Neuronal stem cell (in vitro differentiated cells): ENCODE measurements around the gene BCAN.

Experiments
- DNase-seq: peaks from one replicate; pipeline ENCODE4 v3.0.0-alpha.2; 2013; ENCODE audit warnings: low spot score
- H2AFZ ChIP-seq: one replicate; pipeline ENCODE4 v1.6.1; 2013; ENCODE audit warnings: mild to moderate bottlenecking, low read length, inconsistent platforms
- H2AK5ac ChIP-seq: 2 replicates; pipeline ENCODE4 v1.6.1; 2013; ENCODE audit warnings: low read depth, mild to moderate bottlenecking, inconsistent platforms, low read length, moderate library complexity, mixed read lengths
- H2BK120ac ChIP-seq: 2 replicates; pipeline ENCODE4 v1.6.1; 2013; ENCODE audit warnings: low read depth, mild to moderate bottlenecking, inconsistent platforms, low read length, moderate library complexity, mixed read lengths
- H2BK12ac ChIP-seq: one replicate; pipeline ENCODE4 v1.6.1; 2013; ENCODE audit warnings: low read length, inconsistent platforms
- H2BK15ac ChIP-seq: 2 replicates; pipeline ENCODE4 v1.6.1; 2013; ENCODE audit warnings: mild to moderate bottlenecking, low read length, inconsistent platforms, mixed read lengths
- H2BK5ac ChIP-seq: one replicate; pipeline ENCODE4 v1.6.1; 2013; ENCODE audit warnings: inconsistent platforms, mild to moderate bottlenecking, low read length, moderate library complexity
- H3K14ac ChIP-seq: one replicate; pipeline ENCODE4 v1.6.1; 2013; ENCODE audit warnings: low read length, inconsistent platforms
- H3K18ac ChIP-seq: 2 replicates; pipeline ENCODE4 v1.6.1; 2013; ENCODE audit warnings: low read length, inconsistent platforms
- H3K23ac ChIP-seq: 2 replicates; pipeline ENCODE4 v1.6.1; 2013; ENCODE audit warnings: low read depth, mild to moderate bottlenecking, mixed read lengths, low read length, inconsistent platforms; ENCODE audit not compliant: poor library complexity
- H3K27ac ChIP-seq: replicated peaks from 3 replicates; pipeline ENCODE4 v1.5.1; 2013; ENCODE audit warnings: low read length, inconsistent platforms
- H3K27me3 ChIP-seq, 3 experiments: 2 replicates each; pipeline ENCODE4 v1.6.1; 2013; ENCODE audit warnings: low read length in 3 of 3, mild to moderate bottlenecking in 2 of 3, inconsistent platforms in 1 of 3, low read depth in 1 of 3, mixed read lengths in 1 of 3, moderate library complexity in 1 of 3; ENCODE audit not compliant: control insufficient read depth in 3 of 3, insufficient read depth in 3 of 3
- H3K36me3 ChIP-seq, 2 donors: replicated peaks in 1 of 2; 2 replicates each; pipeline ENCODE4 v1.6.1; 2013; ENCODE audit warnings: low read length in 2 of 2; ENCODE audit not compliant: control insufficient read depth in 2 of 2, insufficient read depth in 2 of 2
- H3K4ac ChIP-seq: 2 replicates; pipeline ENCODE4 v1.6.1; 2013; ENCODE audit warnings: inconsistent platforms, mild to moderate bottlenecking, low read length, moderate library complexity
- H3K4me1 ChIP-seq, 2 donors: 1 replicate in 1 of 2; 2 replicates in 1 of 2; pipeline ENCODE4 v1.6.1; 2013; ENCODE audit warnings: low read length in 2 of 2, low read depth in 1 of 2; ENCODE audit not compliant: control insufficient read depth in 2 of 2, insufficient read depth in 1 of 2
- H3K4me2 ChIP-seq: one replicate; pipeline ENCODE4 v1.6.1; 2013; ENCODE audit warnings: mild to moderate bottlenecking, low read length, inconsistent platforms; ENCODE audit not compliant: insufficient read depth, poor library complexity, severe bottlenecking
- H3K4me3 ChIP-seq, 2 donors: 2 replicates each; pipeline ENCODE4 v1.5.1; 2013; ENCODE audit warnings: low read length in 2 of 2, mild to moderate bottlenecking in 2 of 2, inconsistent platforms in 1 of 2, moderate library complexity in 1 of 2
- H3K79me1 ChIP-seq: one replicate; pipeline ENCODE4 v1.6.1; 2013; ENCODE audit warnings: low read depth, mild to moderate bottlenecking, inconsistent platforms, low read length, moderate library complexity
- H3K9ac ChIP-seq: one replicate; pipeline ENCODE4 v1.6.1; 2013; ENCODE audit warnings: mild to moderate bottlenecking, low read depth, low read length, inconsistent platforms; ENCODE audit not compliant: poor library complexity
- H3K9me3 ChIP-seq, 2 donors: replicated peaks in 1 of 2; 2 replicates each; pipeline versions ENCODE3 to v1.6.1; 2013; ENCODE audit warnings: low read length in 2 of 2, mild to moderate bottlenecking in 2 of 2, inconsistent platforms in 1 of 2, low read depth in 1 of 2, mixed read lengths in 1 of 2, moderate library complexity in 1 of 2; ENCODE audit not compliant: control insufficient read depth in 2 of 2, insufficient read depth in 1 of 2
- H4K8ac ChIP-seq: one replicate; pipeline ENCODE4 v1.6.1; 2013; ENCODE audit warnings: low read depth, mild to moderate bottlenecking, inconsistent platforms, low read length, moderate library complexity
- H4K91ac ChIP-seq: one replicate; pipeline ENCODE4 v1.6.1; 2013; ENCODE audit warnings: low read length, low read depth, mild to moderate bottlenecking, inconsistent platforms; ENCODE audit not compliant: poor library complexity
- WGBS, 2 donors: extraction: QIAGEN DNeasy Blood & Tissue Kit; methylation state at CpG; one replicate each; pipeline ENCODE4 v1.1.7; 2013; ENCODE audit warnings: missing lambda C conversion rate in 2 of 2, mixed read lengths in 1 of 2; ENCODE audit not compliant: insufficient read length in 2 of 2, insufficient replicate concordance in 1 of 2; ENCODE audit errors: extremely low coverage in 2 of 2; 5-methylcytosine and 5-hydroxymethylcytosine counted together

BCAN gene

DNA sequence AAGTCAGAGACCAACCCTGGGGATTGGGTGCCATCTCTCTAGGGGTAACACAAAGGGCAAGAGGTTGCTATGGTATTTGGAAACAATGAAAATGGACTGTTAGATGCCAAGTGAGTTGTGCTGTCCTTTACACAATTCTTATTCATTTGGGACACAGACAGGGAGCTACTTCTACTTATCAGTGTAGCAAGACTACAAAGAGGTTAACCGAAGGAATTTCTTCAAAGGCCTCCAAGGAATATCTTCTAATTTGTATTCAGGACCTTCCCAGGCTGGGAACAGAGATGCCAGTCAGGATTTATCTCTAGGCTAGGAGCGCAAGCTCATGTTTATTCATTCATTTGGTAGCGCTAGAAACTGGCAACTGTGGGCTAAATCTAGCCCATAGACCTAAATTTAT lies 47.7 kb upstream of the BCAN start:
- peaks cover 41 to 68% of the 10 kb centered on the region in 2 donors for H3K36me3 ChIP-seq
- no peak overlapping the region for H2BK120ac ChIP-seq
- H3K18ac ChIP-seq: no peak overlapping the region
- H3K79me1 ChIP-seq: peaks cover 5% of the 10 kb centered on the region
- no peak overlapping the region for H3K4ac ChIP-seq
- no peaks in the 10 kb centered on the region for H3K9me3 ChIP-seq
- no peak overlapping the region for H3K23ac ChIP-seq
- no peak overlapping the region for H3K4me3 ChIP-seq
- DNase-seq: no peak
- no peak overlapping the region for H3K4me2 ChIP-seq
- H3K4me1 ChIP-seq: peaks cover 5 to 12% of the 10 kb centered on the region in 2 donors
- no peak overlapping the region for H3K9ac ChIP-seq
- no peak overlapping the region for H3K27ac ChIP-seq
- H4K8ac ChIP-seq: no peak overlapping the region
- H2BK5ac ChIP-seq: no peak overlapping the region
- WGBS, 2 donors: no CpG with 5 or more reads among the region's 3 CpGs
- no peak overlapping the region for H3K14ac ChIP-seq
- H3K27me3 ChIP-seq: no peaks in the 10 kb centered on the region
- H2AK5ac ChIP-seq: no peak overlapping the region
- H4K91ac ChIP-seq: no peak overlapping the region
- H2AFZ ChIP-seq: no peak overlapping the region
- H2BK15ac ChIP-seq: no peak overlapping the region
- H2BK12ac ChIP-seq: no peak overlapping the region

- Histone ChIP-seq H4K91ac (no peak overlapping the region), H2AFZ (no peak overlapping the region), H3K14ac (no peak overlapping the region), H3K9me3 (no peaks in the 10 kb centered on the region), H2BK120ac (no peak overlapping the region), H3K27me3 (no peaks in the 10 kb centered on the region), H3K27ac (no peak overlapping the region), H4K8ac (no peak overlapping the region), H2BK12ac (no peak overlapping the region), H3K4ac (no peak overlapping the region), H3K4me3 (no peak overlapping the region), H3K4me2 (no peak overlapping the region), H2AK5ac (no peak overlapping the region), H3K4me1 (peaks cover 5 to 14% of the 10 kb centered on the region in 2 donors), H3K79me1 (peaks cover 5% of the 10 kb centered on the region), H3K18ac (no peak overlapping the region), H2BK15ac (no peak overlapping the region), H3K9ac (peak overlapping the region; percentile 57), H3K23ac (no peak overlapping the region), H2BK5ac (no peak overlapping the region), H3K36me3 (peaks cover 43 to 74% of the 10 kb centered on the region in 2 donors)
- DNase-seq: no peak
- WGBS, 2 donors: no CpG with 5 or more reads among the region's 2 CpGs
Measured at GRCh38 chr1:156595016-156595415, 46.9 kb upstream of the BCAN start.

DNA sequence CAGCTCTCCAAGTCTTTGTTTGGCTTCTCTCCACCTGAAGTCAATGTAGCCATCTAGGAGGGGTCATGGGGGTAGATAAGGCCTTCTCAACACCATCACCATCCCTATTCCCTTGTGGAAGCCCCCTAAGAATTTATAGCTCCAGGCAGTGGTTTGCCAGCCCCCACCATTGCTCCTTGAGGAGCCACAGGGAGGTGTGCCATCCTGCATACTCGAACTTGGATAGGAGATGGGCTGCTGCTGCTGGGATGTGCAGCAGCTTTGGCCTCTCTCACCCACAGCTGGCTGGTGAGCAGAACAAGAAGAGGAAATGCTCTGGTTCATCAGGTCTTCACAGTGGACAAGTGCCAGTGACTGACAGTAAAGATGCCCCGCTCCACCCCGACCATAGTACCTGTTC lies 45.5 kb upstream of the BCAN start:
- H2AK5ac ChIP-seq: no peak overlapping the region
- H2BK12ac ChIP-seq: no peak overlapping the region
- no peak overlapping the region for H3K4me3 ChIP-seq
- H3K4me1 ChIP-seq: peaks cover 7 to 14% of the 10 kb centered on the region in 2 donors
- H3K9me3 ChIP-seq: no peaks in the 10 kb centered on the region
- no peak overlapping the region for H3K23ac ChIP-seq
- no peak overlapping the region for H2BK5ac ChIP-seq
- H3K4me2 ChIP-seq: no peak overlapping the region
- H3K79me1 ChIP-seq: peaks cover 7% of the 10 kb centered on the region
- H3K36me3 ChIP-seq: peaks cover 43 to 74% of the 10 kb centered on the region in 2 donors
- no peak overlapping the region for H2BK15ac ChIP-seq
- no peak overlapping the region for H4K8ac ChIP-seq
- no peak overlapping the region for H3K27ac ChIP-seq
- no peak overlapping the region for H2AFZ ChIP-seq
- WGBS, 2 donors: no CpG with 5 or more reads among the region's 3 CpGs
- H3K27me3 ChIP-seq: no peaks in the 10 kb centered on the region
- no peak overlapping the region for H3K14ac ChIP-seq
- H3K9ac ChIP-seq: no peak overlapping the region
- no peak overlapping the region for H3K4ac ChIP-seq
- no peak for DNase-seq
- no peak overlapping the region for H4K91ac ChIP-seq
- H3K18ac ChIP-seq: no peak overlapping the region
- no peak overlapping the region for H2BK120ac ChIP-seq

GRCh38 chr1:156598125-156598524 lies 43.8 kb upstream of the BCAN start:
- H3K4me2 ChIP-seq: no peak overlapping the region
- no peak for DNase-seq
- peaks cover 5 to 12% of the 10 kb centered on the region in 2 donors for H3K4me1 ChIP-seq
- no peak overlapping the region for H3K14ac ChIP-seq
- H3K23ac ChIP-seq: no peak overlapping the region
- H2BK5ac ChIP-seq: no peak overlapping the region
- no peak overlapping the region for H3K27ac ChIP-seq
- no peak overlapping the region for H3K4me3 ChIP-seq
- H2BK120ac ChIP-seq: no peak overlapping the region
- no peak overlapping the region for H3K18ac ChIP-seq
- no peaks in the 10 kb centered on the region for H3K27me3 ChIP-seq
- WGBS, 2 donors: no CpG with 5 or more reads among the region's 5 CpGs
- no peak overlapping the region for H4K91ac ChIP-seq
- H3K9me3 ChIP-seq: no peaks in the 10 kb centered on the region
- H3K79me1 ChIP-seq: peaks cover 4% of the 10 kb centered on the region
- H3K36me3 ChIP-seq: peaks cover 41 to 66% of the 10 kb centered on the region in 2 donors
- no peak overlapping the region for H2AFZ ChIP-seq
- no peak overlapping the region for H3K9ac ChIP-seq
- no peak overlapping the region for H2BK12ac ChIP-seq
- no peak overlapping the region for H3K4ac ChIP-seq
- no peak overlapping the region for H4K8ac ChIP-seq
- no peak overlapping the region for H2AK5ac ChIP-seq
- H2BK15ac ChIP-seq: no peak overlapping the region
